Neural crest cell (in vitro differentiated cells): ENCODE data around the gene GTSE1. TPM values are rescaled to one million over a fixed set of nuclear protein-coding genes. Genes with fewer than 3 reads are reported as not detected.
A peak's percentile ranks its signal among the peaks of the same experiment; 100 is the strongest.

ENCODE experiments used
- DNase-seq: peaks from one replicate; pipeline ENCODE4 v3.0.0; 2021; ENCODE audit warnings: low read depth, mixed read lengths, low spot score
- H3K27ac Mint-ChIP-seq: one replicate; pipeline ENCODE4 v1.8.0; 2021; ENCODE audit warnings: mild to moderate bottlenecking, mixed read lengths; ENCODE audit not compliant: unreplicated experiment
- H3K27me3 Mint-ChIP-seq: 2 replicates; pipeline ENCODE4 v1.8.0; 2021; ENCODE audit warnings: low read depth, mild to moderate bottlenecking, mixed read lengths
- H3K36me3 Mint-ChIP-seq: 2 replicates; pipeline ENCODE4 v1.8.0; 2021; ENCODE audit warnings: low read depth, mild to moderate bottlenecking, mixed read lengths
- H3K4me1 Mint-ChIP-seq: 2 replicates; pipeline ENCODE4 v1.8.0; 2021; ENCODE audit warnings: mixed read lengths
- H3K4me3 Mint-ChIP-seq: one replicate; pipeline ENCODE4 v1.8.0; 2021; ENCODE audit warnings: mild to moderate bottlenecking, mixed read lengths
- H3K9me3 Mint-ChIP-seq: 2 replicates; pipeline ENCODE4 v1.8.0; 2021; ENCODE audit warnings: mixed read lengths
- CTCF ChIP-seq: fragments of 200-600 bp; sonication (generic); conservative IDR thresholded peaks from 2 replicates; pipeline ENCODE4 v1.5.0; 2021; ENCODE audit warnings: antibody characterized with exemption, mild to moderate bottlenecking
- total RNA-seq: library from RNA; stranded (reverse); gene quantifications from 2 replicates; pipeline ENCODE4 v1.2.1, GENCODE V29; 2021

GTSE1 gene
- total RNA-seq, 1 donor from 2014 or later = 67.6 TPM

- H3K27me3 Mint-ChIP-seq = peaks cover 17% of the 10 kb centered on the region
- DNase-seq = no peak
- no peaks in the 10 kb centered on the region for H3K36me3 Mint-ChIP-seq
- no peak overlapping the region for H3K27ac Mint-ChIP-seq
- TF ChIP-seq CTCF = no peak
- H3K9me3 Mint-ChIP-seq = no peaks in the 10 kb centered on the region
- no peak overlapping the region for H3K4me3 Mint-ChIP-seq
- H3K4me1 Mint-ChIP-seq = no peaks in the 10 kb centered on the region
These were observed 72.4 kb downstream of the GTSE1 start for GRCh38 chr22:46368871-46369715.

- Mint-ChIP-seq H3K27me3 (peaks cover 18% of the 10 kb centered on the region), H3K4me1 (no peaks in the 10 kb centered on the region), H3K9me3 (no peaks in the 10 kb centered on the region), H3K4me3 (no peak overlapping the region), H3K36me3 (no peaks in the 10 kb centered on the region), H3K27ac (no peak overlapping the region)
- TF ChIP-seq CTCF = no peak
- DNase-seq = no peak
These were observed 73.3 kb downstream of the GTSE1 start for GRCh38 chr22:46369716-46370583.

GRCh38 chr22:46370584-46371291, 74.1 kb downstream of the GTSE1 start:
- H3K27ac Mint-ChIP-seq = no peak overlapping the region
- peaks cover under 1% of the 10 kb centered on the region for H3K9me3 Mint-ChIP-seq
- peaks cover under 1% of the 10 kb centered on the region for H3K36me3 Mint-ChIP-seq
- no peak overlapping the region for H3K4me3 Mint-ChIP-seq
- no peaks in the 10 kb centered on the region for H3K4me1 Mint-ChIP-seq
- H3K27me3 Mint-ChIP-seq = peaks cover 18% of the 10 kb centered on the region
- DNase-seq = no peak
- TF ChIP-seq CTCF = no peak

GRCh38 chr22:46371623-46372226, 75.1 kb downstream of the GTSE1 start:
- TF ChIP-seq CTCF = no peak
- no peak for DNase-seq
- H3K27ac Mint-ChIP-seq = peak overlapping the region; percentile 1
- peaks cover 2% of the 10 kb centered on the region for H3K36me3 Mint-ChIP-seq
- H3K4me3 Mint-ChIP-seq = no peak overlapping the region
- H3K4me1 Mint-ChIP-seq = peaks cover 2% of the 10 kb centered on the region
- H3K9me3 Mint-ChIP-seq = peaks cover 3% of the 10 kb centered on the region
- H3K27me3 Mint-ChIP-seq = peaks cover 18% of the 10 kb centered on the region

- H3K27me3 Mint-ChIP-seq = peaks cover 20% of the 10 kb centered on the region
- H3K27ac Mint-ChIP-seq = no peak overlapping the region
- peaks cover 5% of the 10 kb centered on the region for H3K36me3 Mint-ChIP-seq
- peaks cover 3% of the 10 kb centered on the region for H3K9me3 Mint-ChIP-seq
- no peak for TF ChIP-seq CTCF
- H3K4me3 Mint-ChIP-seq = no peak overlapping the region
- peaks cover 12% of the 10 kb centered on the region for H3K4me1 Mint-ChIP-seq
- DNase-seq = no peak
These were observed 76.0 kb downstream of the GTSE1 start for GRCh38 chr22:46372686-46373085.
